Activated CD4-positive, alpha-beta T cell treated with anti-CD3 and anti-CD28 coated beads for 24 hours (primary cell): ENCODE results near the gene SAMD7.

Experiments
- DNase-seq, 2 donors: peaks; one replicate each; pipeline ENCODE4 v3.0.0-alpha.2; 2020; ENCODE audit warnings: low read depth in 2 of 2

SAMD7 gene

DNA sequence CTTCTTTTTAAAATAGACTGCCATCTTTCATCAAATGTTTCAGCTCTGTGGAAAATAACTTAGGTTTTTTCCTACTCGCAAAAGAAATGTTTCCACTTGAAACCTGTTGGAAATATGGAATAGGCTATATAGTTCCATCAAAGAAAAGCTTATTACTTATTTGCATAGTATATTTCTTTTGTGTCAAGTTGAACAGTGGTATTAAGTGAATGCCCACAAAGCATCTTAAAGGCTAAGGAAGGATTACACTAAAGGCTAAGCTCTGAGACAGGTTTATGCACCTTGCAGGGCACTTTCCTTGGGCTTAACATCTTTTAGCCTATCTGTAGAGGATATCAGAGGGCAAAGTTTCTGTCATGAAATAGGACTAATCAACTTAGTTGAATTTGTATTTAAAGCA, at the start of gene SAMD7:
Gene SAMD7, plus strand, starts transcription at position 301 of the 400 bp plus-strand sequence. CDS start 7,927 bp downstream, outside the sequence.
- no peak for DNase-seq

- no peak for DNase-seq
Observed at GRCh38 chr3:169861871-169862270, 49.5 kb upstream of the SAMD7 start.

DNA sequence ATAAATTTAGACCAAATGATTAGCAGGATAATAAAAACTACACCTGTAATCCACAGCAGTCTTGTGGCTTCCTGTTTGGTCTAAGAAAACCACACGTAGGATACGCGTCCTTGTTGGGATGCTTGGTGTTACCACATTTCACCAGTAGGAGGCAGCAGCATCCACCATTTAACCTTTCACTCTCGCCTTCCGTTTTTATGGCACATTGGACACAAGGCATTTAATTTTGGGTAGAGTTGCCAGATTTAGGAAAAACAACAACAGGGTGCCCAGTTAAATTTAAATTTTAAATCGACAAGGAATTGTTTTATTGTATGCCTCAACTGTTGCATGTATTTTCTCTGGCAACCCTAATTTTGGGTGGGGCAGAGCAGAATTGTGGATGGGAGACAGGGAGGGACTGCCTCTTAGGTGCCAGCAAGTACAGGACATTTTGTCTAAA, 47.9 kb upstream of the SAMD7 start:
- peak; percentile 42 to 44 for DNase-seq

GRCh38 chr3:169864270-169864669, 47.1 kb upstream of the SAMD7 start:
- no peak for DNase-seq

- no peak for DNase-seq
Observed at GRCh38 chr3:169865176-169865767, 46.1 kb upstream of the SAMD7 start.

GRCh38 chr3:169867584-169868210, 43.7 kb upstream of the SAMD7 start:
- DNase-seq = no peak

DNA sequence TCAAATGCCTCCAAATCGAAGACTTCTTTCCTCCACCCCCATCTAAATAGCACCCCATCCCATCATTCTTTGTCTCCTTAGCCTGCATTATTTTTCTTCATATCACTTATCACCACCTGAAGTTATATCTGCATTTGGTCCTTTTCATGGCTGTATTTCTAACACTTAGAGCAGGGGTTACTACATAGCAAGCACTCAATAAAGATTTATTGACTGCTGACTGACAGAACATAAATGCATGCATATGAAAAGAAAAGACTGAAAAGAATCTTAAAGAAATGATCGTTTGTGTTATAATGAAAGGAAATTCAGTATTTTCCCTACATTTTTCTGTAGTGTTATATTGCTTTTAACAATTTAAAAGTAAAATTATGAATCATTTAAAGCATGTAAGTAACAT, 43.0 kb upstream of the SAMD7 start:
- DNase-seq = no peak

GRCh38 chr3:169869484-169870220, 41.7 kb upstream of the SAMD7 start, which contains the start of gene LRRC31:
Gene LRRC31, minus strand, starts transcription at chr3:169869935. Its CDS starts 128 bp downstream, at chr3:169869807.
- DNase-seq = no peak

DNA sequence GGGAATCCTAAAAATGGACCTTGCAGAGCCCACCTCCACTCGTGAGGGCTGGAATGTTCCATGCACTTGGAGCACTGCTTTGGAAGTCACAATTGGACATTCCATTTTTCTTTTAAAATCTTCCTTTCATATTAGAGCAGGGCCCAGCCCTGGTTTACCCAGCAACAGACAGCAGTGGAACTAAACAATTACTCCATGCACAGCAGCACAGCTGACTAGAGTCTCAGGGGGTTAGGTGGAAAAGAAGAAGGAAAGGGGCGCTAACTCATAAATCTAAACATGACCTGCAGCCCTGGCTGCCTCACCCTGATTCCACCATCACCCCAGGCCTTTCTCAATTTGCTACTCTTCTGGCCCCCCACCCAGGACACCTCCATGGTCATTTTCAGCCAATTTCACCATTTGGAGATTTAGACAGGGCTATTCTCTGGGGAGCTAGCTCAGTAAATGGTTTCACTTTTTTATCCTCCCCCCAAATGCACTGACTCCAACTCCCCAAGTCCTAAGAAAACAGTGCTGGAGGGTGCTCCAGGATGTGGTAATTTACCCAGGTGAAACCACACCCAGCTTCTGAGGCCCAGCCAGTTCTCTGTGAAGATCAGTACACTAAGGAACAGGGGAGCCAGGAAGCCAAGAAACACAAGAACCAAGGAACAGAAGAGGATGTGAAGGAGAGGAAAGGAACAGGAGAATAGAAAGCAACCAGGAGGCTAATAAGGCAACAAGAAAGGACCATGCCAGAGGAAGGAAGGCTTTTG, 40.1 kb upstream of the SAMD7 start:
- no peak for DNase-seq

DNA sequence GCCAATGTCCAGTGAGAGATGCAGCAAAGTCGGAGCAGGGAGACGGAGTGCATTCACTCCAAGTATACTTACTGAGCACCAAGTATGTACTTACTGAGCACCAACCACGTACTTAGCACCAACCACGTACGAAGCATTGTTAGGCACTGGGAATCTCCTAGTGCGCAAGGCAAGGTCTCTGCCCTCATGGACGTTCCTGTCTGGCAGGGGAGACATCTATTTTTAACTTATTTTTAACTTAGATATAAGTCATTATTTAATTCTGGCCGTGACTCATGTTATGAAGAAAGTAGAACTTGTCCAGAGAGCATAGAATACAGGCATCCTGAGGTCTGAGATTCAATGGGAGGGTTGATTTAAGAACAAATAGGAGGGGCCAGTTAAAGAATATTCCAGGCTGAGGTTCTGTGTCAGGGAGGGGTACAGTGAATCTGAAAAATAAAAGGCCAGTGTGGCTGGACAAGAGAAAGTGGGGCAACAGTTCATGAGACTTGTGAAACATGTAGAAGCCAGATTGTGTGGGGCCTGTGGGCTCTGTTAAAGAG, 32.3 kb upstream of the SAMD7 start:
- no peak for DNase-seq

- DNase-seq = no peak
Observed at GRCh38 chr3:169879845-169880575, 31.4 kb upstream of the SAMD7 start.

GRCh38 chr3:169880576-169881250, 30.7 kb upstream of the SAMD7 start:
- no peak for DNase-seq

DNA sequence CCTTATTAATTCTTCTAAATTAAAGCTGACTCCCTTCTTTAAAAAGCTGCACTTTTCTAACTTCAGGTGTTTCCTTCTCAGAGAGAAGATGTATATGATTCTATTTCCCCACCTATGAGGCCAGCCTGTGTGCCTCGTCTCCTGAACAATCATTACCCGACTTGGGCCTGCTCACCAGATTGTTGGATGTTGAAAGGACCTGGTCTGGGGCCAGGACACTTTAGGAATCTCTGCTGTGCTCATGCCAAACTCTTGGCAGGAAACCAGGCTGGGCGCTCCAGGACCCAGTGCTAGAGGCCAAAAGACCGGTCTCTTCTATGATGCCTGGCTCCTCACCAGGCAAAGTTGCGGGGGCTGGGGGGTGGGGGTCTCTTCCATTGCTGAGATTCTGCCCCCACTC, 24.7 kb upstream of the SAMD7 start:
- DNase-seq = no peak

GRCh38 chr3:169891886-169892285, 19.5 kb upstream of the SAMD7 start:
- DNase-seq = no peak

- DNase-seq = no peak
Observed at GRCh38 chr3:169894110-169894509, 17.3 kb upstream of the SAMD7 start.

DNA sequence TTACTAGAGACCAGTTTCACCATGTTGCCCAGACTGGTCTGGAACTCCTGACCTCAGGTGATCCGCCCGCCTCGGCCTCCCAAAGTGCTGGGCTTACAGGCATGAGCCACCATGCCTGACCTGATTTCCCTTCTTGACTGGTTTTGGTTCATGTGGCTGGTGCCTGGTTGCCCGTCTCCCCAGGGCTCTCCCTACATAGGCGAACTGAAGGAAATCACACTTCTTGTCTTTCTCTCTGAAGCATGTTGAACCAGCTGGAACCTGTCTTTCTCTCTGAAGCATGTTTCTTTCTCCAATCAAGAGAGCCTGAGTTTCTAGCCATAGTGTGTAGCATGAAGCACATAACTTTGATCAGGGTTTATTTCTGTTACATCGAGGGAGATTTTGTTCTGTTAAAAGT, 16.3 kb upstream of the SAMD7 start:
- no peak for DNase-seq

DNA sequence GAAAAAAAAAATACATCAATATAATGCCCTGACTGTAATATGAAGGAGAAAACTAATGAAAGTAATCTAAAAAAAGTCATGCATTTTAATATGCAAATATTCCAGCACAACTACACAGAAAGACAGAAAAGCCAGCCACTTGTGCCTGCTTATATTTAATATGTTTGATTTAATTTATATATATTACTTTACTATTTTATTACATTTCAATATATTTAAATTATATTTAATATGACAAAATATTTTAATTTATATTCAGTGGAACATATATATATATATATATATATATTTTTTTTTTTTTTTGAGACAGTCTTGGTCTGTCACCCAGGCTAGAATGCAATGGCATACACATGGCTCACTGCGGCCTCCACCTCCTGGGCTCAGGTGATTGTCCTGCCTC, 14.1 kb upstream of the SAMD7 start:
- no peak for DNase-seq

DNA sequence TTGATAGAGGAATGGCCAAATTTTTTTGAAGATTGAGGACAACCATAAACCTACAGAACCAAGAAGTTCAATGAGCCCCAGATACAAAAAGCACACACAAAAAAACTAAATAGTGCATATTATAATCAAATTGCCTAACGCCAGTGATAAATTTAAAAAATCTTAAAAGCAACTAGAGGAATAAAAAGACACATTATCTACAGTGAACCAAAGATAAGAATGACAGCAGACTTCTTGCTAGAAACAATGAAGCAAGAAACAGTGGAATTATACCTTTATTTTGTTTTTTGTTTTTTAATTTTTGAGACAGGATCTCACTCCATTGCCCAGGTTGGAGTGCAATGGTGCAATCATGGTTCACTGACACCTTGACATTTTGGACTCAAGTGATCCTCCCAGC, 9.9 kb upstream of the SAMD7 start:
- no peak for DNase-seq

DNA sequence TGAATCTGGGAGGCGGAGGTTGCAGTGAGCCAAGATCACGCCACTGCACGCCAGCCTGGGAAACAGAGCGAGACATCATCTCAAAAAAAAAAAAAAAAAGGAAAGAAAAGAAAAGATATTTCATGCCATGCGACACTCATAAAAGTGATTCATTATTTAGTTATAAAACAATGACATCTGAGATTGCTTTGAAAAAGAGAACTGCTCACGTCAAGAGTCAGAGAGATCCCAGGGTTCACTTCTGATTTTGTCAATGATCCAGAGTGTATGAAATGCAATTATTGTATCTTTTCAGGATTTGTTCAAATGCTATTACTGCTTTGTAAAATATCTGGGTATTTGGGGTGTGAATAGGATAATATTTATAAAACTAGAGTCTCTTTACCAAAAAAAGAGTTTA, 6.0 kb upstream of the SAMD7 start:
- no peak for DNase-seq

GRCh38 chr3:169907476-169907875, 3.9 kb upstream of the SAMD7 start:
- DNase-seq = no peak

DNA sequence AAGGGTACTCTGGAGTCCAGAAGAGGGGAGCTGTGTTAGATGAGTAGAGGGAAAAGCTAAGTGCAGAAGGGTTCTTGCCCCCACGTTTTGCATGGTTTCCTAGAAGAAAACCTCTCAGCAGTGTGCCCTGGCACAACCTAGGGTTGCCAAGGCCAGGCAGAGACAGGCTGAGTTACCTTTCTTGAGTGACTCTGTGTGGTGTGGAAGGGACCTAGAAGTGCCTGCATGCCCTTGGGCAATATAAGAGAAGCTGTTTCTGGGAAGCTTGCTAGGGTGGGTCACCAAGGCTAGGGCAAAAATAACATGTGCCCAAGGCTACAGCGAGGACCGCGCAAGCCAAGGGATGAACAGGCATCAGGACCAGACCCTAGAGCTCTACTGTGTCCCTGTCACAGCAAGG, 3.4 kb upstream of the SAMD7 start:
- no peak for DNase-seq
